ENCODE results near the gene ATP1A4. TPM values are rescaled to one million over a fixed set of nuclear protein-coding genes. Genes with fewer than 3 reads are reported as not detected.
"Not testable (repeated sequence)": the region's sequence is repeated elsewhere in the genome, so short reads cannot be mapped to it uniquely, and the experiment has no call there.

Gene ATP1A4
- total RNA-seq, 4 donors from 2014 or later = 0.47 TPM; not detected in 3

DNA sequence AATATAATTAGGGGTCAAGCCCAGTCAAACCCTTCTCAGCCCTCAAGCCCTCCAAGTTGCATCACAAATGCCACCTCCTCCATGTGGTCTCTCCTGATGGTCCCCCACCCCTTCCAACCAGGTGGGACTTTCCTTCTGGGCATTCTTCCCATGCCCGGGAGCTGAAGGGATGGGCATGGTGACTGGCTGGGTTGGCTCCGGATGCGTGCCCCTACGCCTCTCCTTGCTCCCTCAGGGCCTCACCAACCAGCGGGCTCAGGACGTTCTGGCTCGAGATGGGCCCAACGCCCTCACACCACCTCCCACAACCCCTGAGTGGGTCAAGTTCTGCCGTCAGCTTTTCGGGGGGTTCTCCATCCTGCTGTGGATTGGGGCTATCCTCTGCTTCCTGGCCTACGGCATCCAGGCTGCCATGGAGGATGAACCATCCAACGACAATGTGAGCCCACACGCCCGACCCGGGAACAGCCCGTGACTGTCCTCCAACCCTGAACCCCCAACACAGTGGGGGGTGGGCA lies 28.4 kb upstream of the ATP1A4 start:
- Histone ChIP-seq H3K4me1 (peaks cover 0 to 86% (median 6%) of the 10 kb centered on the region in 3 donors), H3K27me3 (no peaks in the 10 kb centered on the region), H3K9me3 (no peaks in the 10 kb centered on the region), H3K27ac (peak overlapping the region in 3 of 4 donors; percentile 66 to 83 (median 80)), H3K4me3 (no peak overlapping the region), H3K36me3 (peaks cover 0 to 69% of the 10 kb centered on the region in 2 donors)
- 100% methylated on average over 1 of the region's 16 CpGs; no CpG with 5 or more reads in 1 of the 2 donors for WGBS, 2 donors (ENCODE audit: low coverage in 1 of 2)
- no peak for ATAC-seq
- no peak for TF ChIP-seq POLR2A (IDR thresholded peaks at IDR 0.05)
- no peak for TF ChIP-seq EP300 (IDR thresholded peaks at IDR 0.05)
- TF ChIP-seq, protein P1, sequence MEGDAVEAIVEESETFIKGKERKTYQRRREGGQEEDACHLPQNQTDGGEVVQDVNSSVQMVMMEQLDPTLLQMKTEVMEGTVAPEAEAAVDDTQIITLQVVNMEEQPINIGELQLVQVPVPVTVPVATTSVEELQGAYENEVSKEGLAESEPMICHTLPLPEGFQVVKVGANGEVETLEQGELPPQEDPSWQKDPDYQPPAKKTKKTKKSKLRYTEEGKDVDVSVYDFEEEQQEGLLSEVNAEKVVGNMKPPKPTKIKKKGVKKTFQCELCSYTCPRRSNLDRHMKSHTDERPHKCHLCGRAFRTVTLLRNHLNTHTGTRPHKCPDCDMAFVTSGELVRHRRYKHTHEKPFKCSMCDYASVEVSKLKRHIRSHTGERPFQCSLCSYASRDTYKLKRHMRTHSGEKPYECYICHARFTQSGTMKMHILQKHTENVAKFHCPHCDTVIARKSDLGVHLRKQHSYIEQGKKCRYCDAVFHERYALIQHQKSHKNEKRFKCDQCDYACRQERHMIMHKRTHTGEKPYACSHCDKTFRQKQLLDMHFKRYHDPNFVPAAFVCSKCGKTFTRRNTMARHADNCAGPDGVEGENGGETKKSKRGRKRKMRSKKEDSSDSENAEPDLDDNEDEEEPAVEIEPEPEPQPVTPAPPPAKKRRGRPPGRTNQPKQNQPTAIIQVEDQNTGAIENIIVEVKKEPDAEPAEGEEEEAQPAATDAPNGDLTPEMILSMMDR (IDR thresholded peaks at IDR 0.05) = no peak
- TF ChIP-seq POLR2AphosphoS5 (IDR thresholded peaks at IDR 0.05) = no peak

DNA sequence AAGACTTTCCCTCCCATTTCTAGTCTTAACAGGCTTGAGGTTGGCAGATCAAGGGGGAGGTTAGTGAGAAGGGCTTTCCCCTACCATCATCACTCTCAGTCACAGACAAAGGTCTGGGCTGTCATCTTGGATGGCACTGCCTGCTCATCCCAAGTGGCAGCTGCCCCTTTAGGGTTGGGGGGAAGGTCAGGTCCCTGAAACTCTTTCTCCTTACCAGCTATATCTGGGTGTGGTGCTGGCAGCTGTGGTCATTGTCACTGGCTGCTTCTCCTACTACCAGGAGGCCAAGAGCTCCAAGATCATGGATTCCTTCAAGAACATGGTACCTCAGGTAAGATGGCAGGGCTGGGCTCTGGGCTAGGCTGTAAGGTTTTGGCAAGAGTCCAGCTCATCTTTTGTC lies 27.7 kb upstream of the ATP1A4 start:
- Histone ChIP-seq H3K36me3 (peaks cover 0 to 76% of the 10 kb centered on the region in 2 donors), H3K4me3 (no peak overlapping the region), H3K27ac (peak overlapping the region; percentile 41 to 83 (median 73)), H3K27me3 (no peaks in the 10 kb centered on the region), H3K4me1 (peaks cover 0 to 85% (median 0%) of the 10 kb centered on the region in 3 donors), H3K9me3 (no peaks in the 10 kb centered on the region)
- no peak for ATAC-seq
- no peak for TF ChIP-seq POLR2A (IDR thresholded peaks at IDR 0.05)
- no peak for TF ChIP-seq EP300 (IDR thresholded peaks at IDR 0.05)
- TF ChIP-seq POLR2AphosphoS5 (IDR thresholded peaks at IDR 0.05) = no peak
- TF ChIP-seq, protein P1 (IDR thresholded peaks at IDR 0.05) = no peak

DNA sequence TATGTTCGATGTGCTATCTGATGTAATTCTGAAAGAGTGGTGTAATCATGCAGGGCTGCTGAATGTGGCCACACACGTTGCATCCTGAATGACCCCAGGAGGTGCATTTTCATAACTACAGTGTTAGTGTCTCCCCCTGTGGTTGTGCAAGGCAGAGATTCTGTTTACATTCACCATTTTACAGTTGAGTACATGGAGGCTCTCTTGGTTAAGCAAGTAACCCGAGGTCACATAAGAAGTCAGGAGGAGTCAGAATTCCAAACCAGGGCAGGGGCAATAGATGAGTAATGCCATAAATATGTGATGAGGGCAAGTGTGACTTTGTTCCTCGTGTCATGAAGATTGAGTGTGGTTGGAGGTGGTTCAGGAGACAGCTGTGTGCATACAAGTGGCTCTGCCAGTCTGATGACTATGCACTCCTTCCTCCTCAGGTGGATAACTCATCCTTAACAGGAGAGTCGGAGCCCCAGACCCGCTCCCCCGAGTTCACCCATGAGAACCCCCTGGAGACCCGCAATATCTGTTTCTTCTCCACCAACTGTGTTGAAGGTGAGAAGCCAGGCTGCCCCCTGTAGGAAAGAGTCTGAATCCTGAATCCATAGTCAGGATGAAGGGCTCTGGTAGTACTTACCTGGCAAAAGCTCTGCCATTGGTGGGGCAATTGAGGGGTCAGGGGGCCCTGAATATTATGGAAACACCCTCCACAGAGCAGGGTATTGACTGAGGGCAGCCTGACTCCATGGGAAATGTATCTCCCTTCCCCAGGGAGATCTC lies 26.5 kb upstream of the ATP1A4 start:
- H3K27ac ChIP-seq = peak overlapping the region; percentile 69 to 83 (median 76)
- H3K36me3 ChIP-seq = peaks cover 0 to 87% of the 10 kb centered on the region in 2 donors
- H3K27me3 ChIP-seq = no peaks in the 10 kb centered on the region
- peaks cover 0 to 84% (median 0%) of the 10 kb centered on the region in 3 donors for H3K4me1 ChIP-seq
- ATAC-seq = peak; percentile 90
- 27 to 35% methylated on average over 3 to 4 of the region's 8 CpGs for WGBS, 2 donors (ENCODE audit: low coverage in 1 of 2)
- no peaks in the 10 kb centered on the region for H3K9me3 ChIP-seq
- H3K4me3 ChIP-seq = no peak overlapping the region
- TF ChIP-seq POLR2AphosphoS5 (IDR thresholded peaks at IDR 0.05) (peak; percentile 94), EP300 (IDR thresholded peaks at IDR 0.05) (no peak), POLR2A (IDR thresholded peaks at IDR 0.05) (no peak)
- TF ChIP-seq, protein P1 (IDR thresholded peaks at IDR 0.05) = peak in 3 of 4 experiments; percentile 32 to 42 (median 38)

DNA sequence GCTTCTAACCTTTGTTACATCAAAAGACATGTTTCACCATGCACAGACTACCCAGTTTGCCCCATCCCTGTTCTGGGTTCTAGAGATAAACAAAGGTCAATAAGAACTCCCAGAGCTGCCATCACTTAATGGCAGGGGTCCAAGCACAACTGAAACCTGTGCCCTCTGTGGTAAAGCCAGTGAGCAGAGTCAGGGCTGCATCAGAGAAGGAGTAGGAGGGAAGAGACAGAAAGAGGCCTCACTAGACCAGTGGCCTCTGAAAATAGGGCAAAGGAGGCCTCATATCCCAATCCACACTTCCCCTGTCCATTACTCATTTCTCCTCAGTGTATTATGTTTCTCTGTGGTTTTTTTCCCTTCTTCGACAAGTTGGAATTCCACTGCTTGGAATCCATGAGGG lies 25.7 kb upstream of the ATP1A4 start:
- Histone ChIP-seq H3K4me3 (no peak overlapping the region), H3K9me3 (no peaks in the 10 kb centered on the region), H3K27me3 (no peaks in the 10 kb centered on the region), H3K27ac (peak overlapping the region; percentile 69 to 83 (median 76)), H3K4me1 (peaks cover 0 to 84% (median 3%) of the 10 kb centered on the region in 3 donors), H3K36me3 (peaks cover 0 to 94% of the 10 kb centered on the region in 2 donors)
- WGBS, 2 donors (ENCODE audit: low coverage in 1 of 2) = 50 to 70% methylated on average over 1 of the region's 1 CpG
- TF ChIP-seq EP300 (IDR thresholded peaks at IDR 0.05) = no peak
- TF ChIP-seq, protein P1 (IDR thresholded peaks at IDR 0.05) = no peak
- no peak for TF ChIP-seq POLR2A (IDR thresholded peaks at IDR 0.05)
- TF ChIP-seq POLR2AphosphoS5 (IDR thresholded peaks at IDR 0.05) = no peak
- no peak for ATAC-seq

DNA sequence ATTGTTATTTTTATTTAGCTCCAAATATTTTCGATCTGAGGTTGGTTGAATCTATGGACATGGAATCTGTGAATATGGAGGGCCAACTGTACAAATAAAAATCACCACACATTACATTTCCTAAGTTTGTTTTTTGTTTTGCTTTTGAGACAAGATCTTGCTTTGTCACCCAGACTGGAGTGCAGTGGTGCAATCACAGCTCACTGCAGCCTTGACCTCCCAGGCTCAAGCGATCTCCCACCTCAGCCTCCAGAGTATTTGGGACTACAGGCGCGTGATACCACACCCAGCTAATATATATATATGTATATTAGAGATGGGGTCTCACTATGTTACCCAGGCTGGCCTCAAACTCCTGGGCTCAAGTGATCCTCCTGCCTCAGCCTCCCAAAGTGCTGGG lies 25.1 kb upstream of the ATP1A4 start:
- ATAC-seq, H3K27me3 ChIP-seq, H3K4me3 ChIP-seq, H3K9me3 ChIP-seq: not testable (repeated sequence)
- Histone ChIP-seq H3K27ac (peak overlapping the region in 2 of 4 donors; percentile 83 to 88), H3K36me3 (peaks cover 0 to 94% of the 10 kb centered on the region in 2 donors), H3K4me1 (peaks cover 3 to 84% (median 9%) of the 10 kb centered on the region in 3 donors)
- 60 to 69% methylated on average over 4 of the region's 4 CpGs for WGBS, 2 donors (ENCODE audit: low coverage in 1 of 2)

Measured in gastroesophageal sphincter (tissue), 4 donors.